ENCODE data around the gene NFAT5. TPM values are rescaled to one million over a fixed set of nuclear protein-coding genes. Genes with fewer than 3 reads are reported as not detected.
"Not testable (repeated sequence)": the region's sequence is repeated elsewhere in the genome, so short reads cannot be mapped to it uniquely, and the experiment has no call there.

NFAT5 gene
- total and polyA plus RNA-seq, 5 donors: 6.9 to 28.5 (median 19.8) TPM

DNA sequence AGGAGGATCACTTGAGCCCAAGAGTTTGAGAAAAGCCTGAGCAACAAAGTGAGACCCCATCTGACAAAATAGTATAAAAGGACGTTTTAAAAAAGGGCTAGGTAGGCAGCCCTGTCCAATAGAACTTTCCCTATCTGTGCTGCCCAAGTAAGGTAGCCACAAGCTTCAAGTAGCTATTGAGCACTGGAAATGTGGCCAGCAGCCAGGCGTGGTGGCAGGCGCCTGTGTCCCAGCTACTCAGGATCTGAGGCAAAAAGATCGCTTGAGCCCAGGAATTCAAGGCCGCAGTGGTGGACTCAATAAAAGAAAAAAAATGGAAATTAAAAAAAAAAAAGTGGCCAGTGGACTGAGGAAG is 162.1 kb downstream of the NFAT5 start:
- H3K4me3 ChIP-seq (ENCODE audit: low read length): no peak overlapping the region
- no peak for ATAC-seq
- H3K27me3 ChIP-seq (ENCODE audit: control insufficient read depth, insufficient read depth): no peaks in the 10 kb centered on the region
- H3K9me3 ChIP-seq (ENCODE audit: control insufficient read depth, low read length): no peaks in the 10 kb centered on the region
- H3K27ac ChIP-seq (ENCODE audit: low read length): no peak overlapping the region
- DNase-seq: peak in 2 of 3 donors; percentile 39 to 75
- WGBS: 85% methylated on average over 5 of the region's 5 CpGs
- intact Hi-C loops (cut with DNase I): no loop called here
- no peaks in the 10 kb centered on the region for H3K4me1 ChIP-seq (ENCODE audit: control insufficient read depth, insufficient read depth, low read length)

DNA sequence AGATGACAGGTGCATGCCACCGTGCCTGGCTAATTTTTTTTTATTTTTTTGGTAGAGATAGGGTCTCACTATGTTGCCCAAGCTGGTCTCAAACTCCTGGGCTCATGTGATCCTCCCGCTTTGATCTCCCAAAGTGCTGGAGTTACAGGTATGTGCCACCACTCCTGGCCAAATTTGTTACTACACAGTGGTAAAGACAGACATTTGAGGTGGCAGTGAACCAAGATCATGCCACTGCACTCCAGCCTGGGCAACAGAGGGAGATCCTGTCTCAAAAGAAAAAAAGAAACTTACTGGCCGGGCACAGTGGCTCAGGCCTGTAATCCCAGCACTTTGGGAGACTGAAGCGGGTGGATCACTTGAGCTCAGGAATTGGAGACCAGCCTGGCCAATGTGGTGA is 163.3 kb downstream of the NFAT5 start:
- ATAC-seq; H3K4me3 ChIP-seq (ENCODE audit: low read length); H3K4me1 ChIP-seq (ENCODE audit: control insufficient read depth, insufficient read depth, low read length); intact Hi-C loops (cut with DNase I); H3K27me3 ChIP-seq (ENCODE audit: control insufficient read depth, insufficient read depth); DNase-seq; H3K9me3 ChIP-seq (ENCODE audit: control insufficient read depth, low read length); H3K27ac ChIP-seq (ENCODE audit: low read length): not testable (repeated sequence)
- WGBS: 90% methylated on average over 4 of the region's 4 CpGs

DNA sequence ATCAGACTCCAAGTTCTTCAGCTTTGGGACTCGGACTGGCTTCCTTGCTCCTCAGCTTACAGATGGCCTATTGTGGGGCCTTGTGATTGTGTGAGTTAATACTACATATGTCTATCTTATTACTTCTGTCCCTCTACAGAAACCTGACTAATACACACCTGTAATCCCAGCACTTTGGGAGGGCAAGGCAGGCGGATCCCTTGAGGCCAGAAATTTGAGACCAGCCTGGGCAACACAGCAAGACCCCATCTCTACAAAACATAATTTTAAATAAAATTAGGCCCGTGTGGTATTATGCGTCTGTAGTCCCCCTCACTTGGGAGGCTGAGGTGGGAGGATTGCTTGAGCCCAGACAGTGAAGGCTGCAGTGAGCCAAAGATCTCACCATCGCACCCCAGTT is 165.5 kb downstream of the NFAT5 start:
- H3K4me3 ChIP-seq (ENCODE audit: low read length); H3K27me3 ChIP-seq (ENCODE audit: control insufficient read depth, insufficient read depth); ATAC-seq; H3K4me1 ChIP-seq (ENCODE audit: control insufficient read depth, insufficient read depth, low read length); H3K27ac ChIP-seq (ENCODE audit: low read length); DNase-seq; H3K9me3 ChIP-seq (ENCODE audit: control insufficient read depth, low read length); intact Hi-C loops (cut with DNase I): not testable (repeated sequence)
- 78% methylated on average over 5 of the region's 5 CpGs for WGBS

DNA sequence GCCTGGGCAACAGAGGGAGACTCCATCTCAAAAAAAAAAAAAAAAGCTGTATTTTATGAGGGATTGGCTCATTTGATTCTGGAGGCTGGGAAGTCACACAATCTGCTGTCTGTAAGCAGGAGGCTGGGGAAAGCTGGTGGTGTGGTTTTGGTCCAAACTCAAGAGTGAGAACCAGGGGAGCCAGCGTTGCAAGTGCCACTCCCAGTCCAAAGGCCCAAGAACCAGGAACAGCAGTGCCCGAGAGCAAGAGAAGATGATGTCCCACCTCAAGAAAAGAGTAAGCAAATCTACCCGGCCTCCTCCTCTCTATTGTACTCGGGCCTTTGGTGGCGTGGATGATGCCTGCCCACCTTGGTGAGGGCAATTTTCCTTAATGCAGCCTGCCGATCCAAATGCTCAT is 166.3 kb downstream of the NFAT5 start:
- H3K9me3 ChIP-seq (ENCODE audit: control insufficient read depth, low read length): no peaks in the 10 kb centered on the region

DNA sequence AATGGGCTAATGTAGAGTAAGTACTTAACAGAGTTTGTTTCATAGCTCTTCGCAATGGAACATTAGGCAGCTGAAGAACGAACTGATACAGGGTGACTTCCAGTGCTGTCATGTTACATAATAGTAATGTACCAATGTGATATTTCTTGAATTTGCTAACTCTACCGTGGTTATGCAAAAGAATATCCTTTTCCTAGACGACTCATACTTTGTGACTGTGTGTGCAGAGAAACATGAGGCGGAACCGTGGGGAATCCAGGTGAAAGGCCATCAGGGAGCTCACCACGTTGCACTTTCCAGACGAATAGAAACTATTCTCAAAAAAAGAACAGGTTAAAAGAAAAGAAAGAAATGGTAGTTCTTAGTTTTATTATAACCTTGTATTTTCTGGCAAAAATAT is 175.8 kb downstream of the NFAT5 start:
- Histone ChIP-seq H3K9me3 (ENCODE audit: control insufficient read depth, low read length) (no peaks in the 10 kb centered on the region), H3K27me3 (ENCODE audit: control insufficient read depth, insufficient read depth) (no peaks in the 10 kb centered on the region), H3K4me3 (ENCODE audit: low read length) (no peak overlapping the region), H3K27ac (ENCODE audit: low read length) (no peak overlapping the region), H3K4me1 (ENCODE audit: control insufficient read depth, insufficient read depth, low read length) (no peaks in the 10 kb centered on the region)
- intact Hi-C loops (cut with DNase I): no loop called here
- 69% methylated on average over 8 of the region's 8 CpGs for WGBS
- ATAC-seq: no peak
- no peak for DNase-seq

More for the DNA sequence above, 166.3 kb downstream of the NFAT5 start:
- intact Hi-C loops (cut with DNase I): no loop called here
- H3K4me3 ChIP-seq (ENCODE audit: low read length): no peak overlapping the region
- ATAC-seq (no peak), DNase-seq (no peak)
- no peaks in the 10 kb centered on the region for H3K4me1 ChIP-seq (ENCODE audit: control insufficient read depth, insufficient read depth, low read length)
- no peaks in the 10 kb centered on the region for H3K27me3 ChIP-seq (ENCODE audit: control insufficient read depth, insufficient read depth)
- H3K27ac ChIP-seq (ENCODE audit: low read length): no peak overlapping the region
- 96% methylated on average over 6 of the region's 6 CpGs for WGBS

DNA sequence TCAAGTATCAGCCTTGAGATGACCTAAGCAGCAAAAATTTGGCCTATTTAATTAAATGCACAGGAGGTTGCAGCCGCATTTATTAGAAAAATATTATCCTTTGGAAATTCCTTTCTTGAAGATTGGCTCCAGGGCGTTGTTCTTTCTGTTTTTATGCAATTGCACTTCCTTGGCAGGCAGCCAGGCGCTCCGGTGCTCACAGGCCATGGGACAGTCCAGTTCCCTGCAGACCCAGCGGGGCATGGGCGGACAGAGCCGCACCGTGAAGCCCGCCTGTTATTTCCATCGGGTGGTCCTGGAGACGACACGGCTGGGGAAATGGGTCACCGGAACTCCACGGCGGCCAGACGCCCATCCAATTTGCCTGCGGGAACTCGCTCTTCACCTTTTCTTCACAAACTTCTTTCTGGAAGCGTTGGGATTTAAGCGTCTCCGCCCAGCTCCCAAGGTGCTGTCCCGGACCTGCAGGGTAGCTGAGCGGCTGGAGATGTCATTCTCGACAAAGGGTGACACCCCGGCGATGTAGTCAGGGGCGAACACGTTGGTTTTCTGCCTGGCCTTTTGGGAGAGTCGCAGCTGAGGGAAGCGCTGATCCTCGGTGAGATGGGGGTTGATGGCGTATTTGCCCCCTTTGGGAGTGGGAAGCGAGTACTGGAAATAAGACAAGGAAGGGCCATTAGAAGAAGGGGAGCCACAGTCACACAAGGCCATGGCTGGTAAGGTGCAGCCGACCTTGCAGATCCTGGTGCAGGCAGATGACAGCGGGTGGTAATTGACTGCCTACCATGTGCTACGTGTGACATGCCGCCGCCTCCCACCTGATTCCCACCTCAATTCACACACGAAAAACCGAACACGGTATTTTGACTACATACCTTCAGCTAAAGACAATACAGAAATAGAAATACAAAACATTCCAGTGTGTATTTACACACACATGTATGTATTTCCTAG is 176.5 kb downstream of the NFAT5 start:
- H3K4me1 ChIP-seq (ENCODE audit: control insufficient read depth, insufficient read depth, low read length): no peaks in the 10 kb centered on the region
- H3K4me3 ChIP-seq (ENCODE audit: low read length): no peak overlapping the region
- DNase-seq: peak; percentile 87 to 95 (median 90)
- 74% methylated on average over 41 of the region's 41 CpGs for WGBS
- peak; percentile 69 to 80 for ATAC-seq
- H3K9me3 ChIP-seq (ENCODE audit: control insufficient read depth, low read length): no peaks in the 10 kb centered on the region
- no peaks in the 10 kb centered on the region for H3K27me3 ChIP-seq (ENCODE audit: control insufficient read depth, insufficient read depth)
- intact Hi-C loops (cut with DNase I): no loop called here
- no peak overlapping the region for H3K27ac ChIP-seq (ENCODE audit: low read length)

DNA sequence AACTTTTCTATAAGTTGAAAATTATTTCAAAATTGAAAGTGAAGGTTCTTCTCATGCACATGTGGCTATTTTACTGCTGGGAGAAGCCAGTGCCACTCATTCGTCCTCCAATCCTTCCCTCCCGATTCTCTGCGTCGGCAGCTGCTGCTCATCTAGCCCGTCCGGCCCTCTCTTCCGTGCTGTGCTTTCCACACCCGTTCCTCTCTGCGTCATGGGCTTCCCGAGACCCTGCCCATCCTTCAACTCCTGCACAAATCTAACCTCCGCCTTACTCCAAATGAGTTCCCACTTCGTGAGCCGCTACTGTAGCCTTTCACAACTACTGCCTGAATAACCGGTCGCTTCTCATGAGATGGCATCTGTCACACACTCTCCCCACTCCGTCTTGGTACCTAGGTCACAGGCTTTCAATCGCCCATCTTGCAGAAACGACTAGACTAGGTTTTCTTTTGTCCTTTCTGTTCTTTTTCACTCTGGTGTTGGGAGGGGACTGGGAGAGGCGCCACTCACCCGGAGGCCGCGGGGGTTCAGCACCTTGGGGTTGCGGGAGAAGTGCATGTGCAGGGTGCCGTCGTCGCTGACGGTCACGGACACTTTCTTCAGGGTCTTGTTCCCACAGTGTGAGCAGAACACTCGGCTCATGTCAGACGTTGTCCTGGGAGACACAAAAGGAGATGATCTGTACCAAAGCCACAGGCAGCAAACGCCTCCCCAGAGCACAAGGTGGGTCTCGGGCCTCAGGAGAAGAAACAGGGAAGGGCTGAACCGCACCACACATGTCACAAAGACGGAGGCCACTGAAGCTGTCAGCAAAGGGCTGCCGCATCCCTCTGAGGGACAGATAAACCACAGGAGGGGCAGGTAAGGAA is 178.8 kb downstream of the NFAT5 start:
- 94% methylated on average over 35 of the region's 35 CpGs for WGBS
- H3K4me3 ChIP-seq (ENCODE audit: low read length): no peak overlapping the region
- no peaks in the 10 kb centered on the region for H3K4me1 ChIP-seq (ENCODE audit: control insufficient read depth, insufficient read depth, low read length)
- DNase-seq (no peak), ATAC-seq (no peak)
- no peaks in the 10 kb centered on the region for H3K27me3 ChIP-seq (ENCODE audit: control insufficient read depth, insufficient read depth)
- no peaks in the 10 kb centered on the region for H3K9me3 ChIP-seq (ENCODE audit: control insufficient read depth, low read length)
- no peak overlapping the region for H3K27ac ChIP-seq (ENCODE audit: low read length)
- intact Hi-C loops (cut with DNase I): no loop called here

DNA sequence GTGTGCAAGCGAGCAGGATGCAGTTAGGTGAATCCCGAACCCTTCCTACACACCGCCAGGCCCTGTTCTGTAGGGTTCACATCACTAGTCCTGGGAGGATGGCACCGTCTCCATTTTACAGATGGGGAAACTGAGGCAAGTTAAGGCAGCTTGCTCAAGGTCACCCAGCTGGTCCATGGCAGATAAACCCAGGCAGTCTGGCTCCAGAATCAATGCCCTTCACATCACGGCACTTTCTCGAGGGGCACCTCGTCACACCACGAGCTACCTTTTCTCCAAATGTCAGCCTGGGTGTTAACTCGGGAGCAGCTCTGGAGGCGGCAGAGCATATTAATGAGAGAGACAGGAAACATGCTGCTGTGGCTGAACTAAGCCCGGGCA is 179.5 kb downstream of the NFAT5 start:
- Histone ChIP-seq H3K9me3 (ENCODE audit: control insufficient read depth, low read length) (no peaks in the 10 kb centered on the region), H3K4me3 (ENCODE audit: low read length) (no peak overlapping the region), H3K4me1 (ENCODE audit: control insufficient read depth, insufficient read depth, low read length) (no peaks in the 10 kb centered on the region), H3K27ac (ENCODE audit: low read length) (no peak overlapping the region), H3K27me3 (ENCODE audit: control insufficient read depth, insufficient read depth) (no peaks in the 10 kb centered on the region)
- intact Hi-C loops (cut with DNase I): no loop called here
- ATAC-seq (no peak), DNase-seq (no peak)
- 96% methylated on average over 11 of the region's 11 CpGs for WGBS

DNA sequence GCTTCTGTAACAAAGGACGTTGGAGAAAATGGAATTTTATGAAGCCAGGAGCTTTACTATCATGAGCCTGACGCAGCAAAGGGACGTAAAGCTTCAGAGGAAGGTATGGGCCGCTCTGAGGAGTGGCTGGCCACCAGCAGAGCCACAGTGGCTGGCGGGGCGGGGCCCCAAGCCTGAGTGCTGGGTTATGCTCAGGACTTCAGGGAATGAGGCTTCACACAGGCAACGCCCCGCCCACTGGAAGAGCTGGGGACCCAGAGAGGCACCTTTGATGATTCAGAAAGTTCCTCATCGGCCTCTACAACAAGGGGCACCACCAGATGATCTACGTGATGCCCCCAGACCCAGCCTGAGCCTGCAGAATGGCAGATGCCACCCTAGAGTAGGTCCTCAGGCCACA is 180.2 kb downstream of the NFAT5 start:
- Histone ChIP-seq H3K27me3 (ENCODE audit: control insufficient read depth, insufficient read depth) (no peaks in the 10 kb centered on the region), H3K4me3 (ENCODE audit: low read length) (no peak overlapping the region), H3K27ac (ENCODE audit: low read length) (no peak overlapping the region), H3K9me3 (ENCODE audit: control insufficient read depth, low read length) (no peaks in the 10 kb centered on the region), H3K4me1 (ENCODE audit: control insufficient read depth, insufficient read depth, low read length) (no peaks in the 10 kb centered on the region)
- no peak for DNase-seq
- intact Hi-C loops (cut with DNase I): no loop called here
- no peak for ATAC-seq
- 86% methylated on average over 10 of the region's 10 CpGs for WGBS

DNA sequence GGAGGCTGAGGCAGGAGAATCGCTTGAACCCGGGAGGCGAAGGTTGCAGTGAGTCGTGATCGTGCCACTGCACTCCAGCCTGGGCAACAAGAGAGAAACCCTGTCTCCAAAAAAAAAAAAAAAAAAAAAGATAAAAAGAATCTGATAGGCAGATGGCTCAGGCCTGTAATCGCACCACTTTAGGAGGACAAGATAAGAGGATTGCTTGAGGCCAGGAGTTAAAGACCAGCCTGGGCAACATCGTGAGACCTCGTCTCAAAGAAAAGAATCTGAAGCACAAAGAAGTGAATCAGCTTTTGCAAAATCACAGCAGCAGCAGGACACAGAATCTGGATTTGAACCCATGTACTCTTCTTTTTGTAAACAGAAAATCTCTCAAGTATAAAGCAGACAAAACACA is 181.3 kb downstream of the NFAT5 start:
- WGBS: 86% methylated on average over 8 of the region's 8 CpGs
- Histone ChIP-seq H3K4me1 (ENCODE audit: control insufficient read depth, insufficient read depth, low read length) (no peaks in the 10 kb centered on the region), H3K9me3 (ENCODE audit: control insufficient read depth, low read length) (no peaks in the 10 kb centered on the region), H3K27ac (ENCODE audit: low read length) (no peak overlapping the region), H3K27me3 (ENCODE audit: control insufficient read depth, insufficient read depth) (no peaks in the 10 kb centered on the region), H3K4me3 (ENCODE audit: low read length) (no peak overlapping the region)
- intact Hi-C loops (cut with DNase I): no loop called here
- ATAC-seq: no peak
- no peak for DNase-seq

DNA sequence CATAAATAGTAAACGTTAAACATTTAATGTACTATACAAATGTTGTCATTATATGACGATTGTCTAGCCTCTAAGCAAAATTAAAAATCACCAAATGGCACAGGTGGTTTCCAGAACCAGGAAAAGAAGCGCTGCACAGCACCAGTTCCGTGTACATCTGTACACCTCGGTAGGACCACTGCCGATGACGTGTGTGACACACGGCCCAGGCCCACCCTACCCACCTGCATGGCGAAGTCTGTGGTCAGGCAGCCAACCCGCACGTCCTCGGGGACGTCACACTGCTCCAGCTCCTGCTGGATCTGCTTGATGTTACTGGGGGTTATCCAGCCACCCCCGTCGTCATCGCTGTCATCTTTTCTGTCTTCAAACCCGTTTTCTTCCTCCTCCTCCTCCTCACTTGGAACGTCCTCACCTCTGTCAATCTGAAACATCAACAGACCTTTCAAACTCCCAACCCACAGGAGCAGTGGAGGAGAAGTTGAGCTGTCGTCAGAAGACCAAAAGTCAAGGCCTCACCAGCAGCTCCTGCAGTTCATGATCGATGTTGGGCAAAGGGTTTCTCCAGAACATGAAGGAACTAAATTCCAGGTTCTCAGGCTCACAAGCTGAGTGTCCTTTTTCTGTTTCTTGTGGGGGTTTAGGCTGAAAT is 183.1 kb downstream of the NFAT5 start:
- H3K9me3 ChIP-seq (ENCODE audit: control insufficient read depth, low read length): no peaks in the 10 kb centered on the region
- no peaks in the 10 kb centered on the region for H3K4me1 ChIP-seq (ENCODE audit: control insufficient read depth, insufficient read depth, low read length)
- no peaks in the 10 kb centered on the region for H3K27me3 ChIP-seq (ENCODE audit: control insufficient read depth, insufficient read depth)
- no peak overlapping the region for H3K27ac ChIP-seq (ENCODE audit: low read length)
- ATAC-seq (no peak), DNase-seq (no peak)
- 83% methylated on average over 20 of the region's 20 CpGs for WGBS
- H3K4me3 ChIP-seq (ENCODE audit: low read length): no peak overlapping the region
- intact Hi-C loops (cut with DNase I): no loop called here
